ENCODE data around the gene SLC22A14.

DNA sequence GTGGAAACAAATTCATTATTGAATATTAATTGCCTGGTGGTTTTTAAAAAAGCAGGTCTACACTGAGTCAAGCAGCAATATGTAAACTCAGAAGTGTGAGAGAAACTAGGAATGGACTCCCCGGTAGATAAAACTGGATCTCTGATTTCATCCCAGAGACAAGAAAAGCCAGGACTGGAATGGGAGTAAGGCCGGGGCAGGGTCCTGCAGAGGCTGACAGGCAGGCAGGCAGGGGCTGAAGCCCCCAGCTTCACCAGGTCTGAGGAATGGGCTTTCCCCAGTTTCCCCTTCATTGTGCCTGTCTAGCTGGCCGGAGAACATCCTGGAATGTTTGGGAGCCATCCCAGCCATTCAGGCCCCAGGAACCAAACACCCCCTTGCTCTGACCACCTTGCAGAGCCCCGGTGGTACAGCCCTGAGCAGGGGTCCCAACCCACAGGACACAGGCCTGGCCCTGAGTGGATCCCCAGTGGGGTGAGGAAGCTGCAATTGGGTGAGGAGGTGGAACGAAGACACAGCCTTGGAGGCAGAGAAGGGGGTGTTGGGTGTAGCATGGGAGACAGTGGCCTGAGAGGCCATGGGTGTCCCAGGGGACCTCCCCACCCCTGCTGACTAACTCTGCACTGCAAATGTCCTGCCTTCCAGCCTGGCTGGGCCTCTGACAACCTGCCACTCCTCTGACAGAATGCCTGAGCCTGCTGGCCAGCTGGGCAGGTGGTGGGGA is 32.8 kb downstream of the SLC22A14 start:
- TF ChIP-seq, protein P1, sequence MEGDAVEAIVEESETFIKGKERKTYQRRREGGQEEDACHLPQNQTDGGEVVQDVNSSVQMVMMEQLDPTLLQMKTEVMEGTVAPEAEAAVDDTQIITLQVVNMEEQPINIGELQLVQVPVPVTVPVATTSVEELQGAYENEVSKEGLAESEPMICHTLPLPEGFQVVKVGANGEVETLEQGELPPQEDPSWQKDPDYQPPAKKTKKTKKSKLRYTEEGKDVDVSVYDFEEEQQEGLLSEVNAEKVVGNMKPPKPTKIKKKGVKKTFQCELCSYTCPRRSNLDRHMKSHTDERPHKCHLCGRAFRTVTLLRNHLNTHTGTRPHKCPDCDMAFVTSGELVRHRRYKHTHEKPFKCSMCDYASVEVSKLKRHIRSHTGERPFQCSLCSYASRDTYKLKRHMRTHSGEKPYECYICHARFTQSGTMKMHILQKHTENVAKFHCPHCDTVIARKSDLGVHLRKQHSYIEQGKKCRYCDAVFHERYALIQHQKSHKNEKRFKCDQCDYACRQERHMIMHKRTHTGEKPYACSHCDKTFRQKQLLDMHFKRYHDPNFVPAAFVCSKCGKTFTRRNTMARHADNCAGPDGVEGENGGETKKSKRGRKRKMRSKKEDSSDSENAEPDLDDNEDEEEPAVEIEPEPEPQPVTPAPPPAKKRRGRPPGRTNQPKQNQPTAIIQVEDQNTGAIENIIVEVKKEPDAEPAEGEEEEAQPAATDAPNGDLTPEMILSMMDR (IDR thresholded peaks at IDR 0.05): no peak
- no peak for TF ChIP-seq POLR2A (IDR thresholded peaks at IDR 0.05)
